HL-60 (cell line): ENCODE measurements around the gene PACSIN1.

Experiments
- GABPA ChIP-seq: IDR thresholded peaks from 2 replicates; pipeline ENCODE4 v1.6.1; 2012; ENCODE audit warnings: low read depth
- POLR2AphosphoS5 ChIP-seq: IDR thresholded peaks from 2 replicates; pipeline ENCODE4 v1.6.1; 2012; ENCODE audit warnings: low read depth
- SPI1 ChIP-seq: IDR thresholded peaks from 2 replicates; pipeline ENCODE4 v1.6.1; 2012; ENCODE audit warnings: low read depth, mild to moderate bottlenecking, borderline replicate concordance
- TF ChIP-seq, protein P1 (sequence below): IDR thresholded peaks from one replicate; pipeline ENCODE4 v1.5.1; 2011; ENCODE audit warnings: low read length, control low read depth, inconsistent platforms; ENCODE audit not compliant: insufficient read depth
- TF ChIP-seq, protein P2 (sequence below): IDR thresholded peaks from 2 replicates; pipeline ENCODE4 v1.6.1; 2012; ENCODE audit warnings: low read depth; ENCODE audit not compliant: insufficient replicate concordance

DNA sequence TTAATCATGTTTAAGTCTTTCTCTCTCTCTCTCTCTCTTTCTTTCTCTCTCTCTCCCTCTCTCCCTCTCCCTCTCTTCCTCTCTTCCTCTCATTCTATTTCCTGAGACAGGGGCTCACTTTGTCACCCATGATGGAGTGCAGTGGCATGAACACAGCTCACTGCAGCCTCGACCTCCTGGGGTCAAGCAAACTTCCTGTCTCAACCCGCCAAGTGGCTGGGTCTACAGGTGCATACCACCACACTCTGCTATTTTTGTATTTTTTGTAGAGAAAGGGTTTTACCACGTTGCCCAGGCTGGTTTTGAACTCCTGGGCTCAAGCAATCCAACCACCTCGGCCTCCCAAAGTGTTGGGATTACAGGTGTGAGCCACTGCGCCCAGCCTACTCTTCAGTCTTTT, 24.4 kb upstream of the PACSIN1 start:
- TF ChIP-seq, protein P1, sequence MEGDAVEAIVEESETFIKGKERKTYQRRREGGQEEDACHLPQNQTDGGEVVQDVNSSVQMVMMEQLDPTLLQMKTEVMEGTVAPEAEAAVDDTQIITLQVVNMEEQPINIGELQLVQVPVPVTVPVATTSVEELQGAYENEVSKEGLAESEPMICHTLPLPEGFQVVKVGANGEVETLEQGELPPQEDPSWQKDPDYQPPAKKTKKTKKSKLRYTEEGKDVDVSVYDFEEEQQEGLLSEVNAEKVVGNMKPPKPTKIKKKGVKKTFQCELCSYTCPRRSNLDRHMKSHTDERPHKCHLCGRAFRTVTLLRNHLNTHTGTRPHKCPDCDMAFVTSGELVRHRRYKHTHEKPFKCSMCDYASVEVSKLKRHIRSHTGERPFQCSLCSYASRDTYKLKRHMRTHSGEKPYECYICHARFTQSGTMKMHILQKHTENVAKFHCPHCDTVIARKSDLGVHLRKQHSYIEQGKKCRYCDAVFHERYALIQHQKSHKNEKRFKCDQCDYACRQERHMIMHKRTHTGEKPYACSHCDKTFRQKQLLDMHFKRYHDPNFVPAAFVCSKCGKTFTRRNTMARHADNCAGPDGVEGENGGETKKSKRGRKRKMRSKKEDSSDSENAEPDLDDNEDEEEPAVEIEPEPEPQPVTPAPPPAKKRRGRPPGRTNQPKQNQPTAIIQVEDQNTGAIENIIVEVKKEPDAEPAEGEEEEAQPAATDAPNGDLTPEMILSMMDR = no peak
- TF ChIP-seq POLR2AphosphoS5 = no peak
- TF ChIP-seq, protein P2, sequence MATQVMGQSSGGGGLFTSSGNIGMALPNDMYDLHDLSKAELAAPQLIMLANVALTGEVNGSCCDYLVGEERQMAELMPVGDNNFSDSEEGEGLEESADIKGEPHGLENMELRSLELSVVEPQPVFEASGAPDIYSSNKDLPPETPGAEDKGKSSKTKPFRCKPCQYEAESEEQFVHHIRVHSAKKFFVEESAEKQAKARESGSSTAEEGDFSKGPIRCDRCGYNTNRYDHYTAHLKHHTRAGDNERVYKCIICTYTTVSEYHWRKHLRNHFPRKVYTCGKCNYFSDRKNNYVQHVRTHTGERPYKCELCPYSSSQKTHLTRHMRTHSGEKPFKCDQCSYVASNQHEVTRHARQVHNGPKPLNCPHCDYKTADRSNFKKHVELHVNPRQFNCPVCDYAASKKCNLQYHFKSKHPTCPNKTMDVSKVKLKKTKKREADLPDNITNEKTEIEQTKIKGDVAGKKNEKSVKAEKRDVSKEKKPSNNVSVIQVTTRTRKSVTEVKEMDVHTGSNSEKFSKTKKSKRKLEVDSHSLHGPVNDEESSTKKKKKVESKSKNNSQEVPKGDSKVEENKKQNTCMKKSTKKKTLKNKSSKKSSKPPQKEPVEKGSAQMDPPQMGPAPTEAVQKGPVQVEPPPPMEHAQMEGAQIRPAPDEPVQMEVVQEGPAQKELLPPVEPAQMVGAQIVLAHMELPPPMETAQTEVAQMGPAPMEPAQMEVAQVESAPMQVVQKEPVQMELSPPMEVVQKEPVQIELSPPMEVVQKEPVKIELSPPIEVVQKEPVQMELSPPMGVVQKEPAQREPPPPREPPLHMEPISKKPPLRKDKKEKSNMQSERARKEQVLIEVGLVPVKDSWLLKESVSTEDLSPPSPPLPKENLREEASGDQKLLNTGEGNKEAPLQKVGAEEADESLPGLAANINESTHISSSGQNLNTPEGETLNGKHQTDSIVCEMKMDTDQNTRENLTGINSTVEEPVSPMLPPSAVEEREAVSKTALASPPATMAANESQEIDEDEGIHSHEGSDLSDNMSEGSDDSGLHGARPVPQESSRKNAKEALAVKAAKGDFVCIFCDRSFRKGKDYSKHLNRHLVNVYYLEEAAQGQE = no peak
- TF ChIP-seq GABPA = no peak
- no peak for TF ChIP-seq SPI1
